Breast epithelium (tissue), 4 donors: ENCODE measurements around the gene CHST8. TPM values are rescaled to one million over a fixed set of nuclear protein-coding genes. Genes with fewer than 3 reads are reported as not detected.

Experiments used
- DNase-seq, 2 donors: peaks; one replicate each; pipeline ENCODE4 v3.0.0-alpha.2; 2019; ENCODE audit warnings: low spot score in 2 of 2
- H3K27ac ChIP-seq, 2 donors: fragments of 200-600 bp; sonication (generic) in 1 of 2; one replicate each; pipeline ENCODE4 v1.5.1; 2016 to 2019; ENCODE audit warnings: mild to moderate bottlenecking in 1 of 2
- H3K27me3 ChIP-seq, 2 donors: fragments of 200-600 bp; sonication (generic) in 1 of 2; one replicate each; pipeline versions ENCODE4 v1.5.1 to v1.6.0; 2017 to 2019; ENCODE audit warnings: control low read depth in 1 of 2, mild to moderate bottlenecking in 1 of 2
- H3K36me3 ChIP-seq: fragments of 200-600 bp; one replicate; pipeline ENCODE4 v1.5.1; 2019
- H3K4me1 ChIP-seq, 2 donors: fragments of 200-600 bp; sonication (generic); one replicate each; pipeline ENCODE4 v1.5.1; 2016 to 2019; ENCODE audit warnings: control low read depth in 1 of 2
- H3K4me3 ChIP-seq, 3 donors: fragments of 200-600 bp; sonication (generic); 1 replicate in 2 of 3; 2 replicates in 1 of 3; pipeline ENCODE4 v1.5.1; 2016 to 2019; ENCODE audit warnings: mild to moderate bottlenecking in 3 of 3, moderate library complexity in 2 of 3
- H3K9me3 ChIP-seq, 2 donors: fragments of 200-600 bp; sonication (generic) in 1 of 2; one replicate each; pipeline ENCODE4 v1.5.1; 2016 to 2019; ENCODE audit warnings: control low read depth in 1 of 2
- POLR2A ChIP-seq: fragments of 450-650 bp; IDR thresholded peaks from one replicate; pipeline ENCODE4 v1.6.1; 2016; ENCODE audit warnings: antibody characterized with exemption, mild to moderate bottlenecking, moderate library complexity
- POLR2AphosphoS5 ChIP-seq, 3 donors: sonication (generic); formaldehyde crosslinking; IDR thresholded peaks; one replicate each; pipeline ENCODE4 v1.6.1; 2017; ENCODE audit warnings: antibody characterized with exemption in 3 of 3
- intact Hi-C: fragments of 100-400 bp; cut with DNase I; formaldehyde crosslinking; loops from one replicate; pipeline ENCODE4 v1.15.1; 2023; ENCODE audit warnings: low total_unique reads
- total RNA-seq, 3 donors: library from RNA; depleted of rRNA; stranded (reverse); fragments of >200 nt; gene quantifications; one replicate each; pipeline ENCODE4 v1.1.0, GENCODE V29; 2016
- TF ChIP-seq, protein P1 (sequence below), 3 donors: fragments of 450-650 bp; IDR thresholded peaks; one replicate each; pipeline ENCODE4 v1.5.1; 2016 to 2017; ENCODE audit warnings: antibody characterized with exemption in 3 of 3, mild to moderate bottlenecking in 3 of 3, moderate library complexity in 3 of 3

CHST8 gene
- total RNA-seq, 3 donors from 2014 or later, result 0.16 to 14.1 (median 1.6) TPM

DNA sequence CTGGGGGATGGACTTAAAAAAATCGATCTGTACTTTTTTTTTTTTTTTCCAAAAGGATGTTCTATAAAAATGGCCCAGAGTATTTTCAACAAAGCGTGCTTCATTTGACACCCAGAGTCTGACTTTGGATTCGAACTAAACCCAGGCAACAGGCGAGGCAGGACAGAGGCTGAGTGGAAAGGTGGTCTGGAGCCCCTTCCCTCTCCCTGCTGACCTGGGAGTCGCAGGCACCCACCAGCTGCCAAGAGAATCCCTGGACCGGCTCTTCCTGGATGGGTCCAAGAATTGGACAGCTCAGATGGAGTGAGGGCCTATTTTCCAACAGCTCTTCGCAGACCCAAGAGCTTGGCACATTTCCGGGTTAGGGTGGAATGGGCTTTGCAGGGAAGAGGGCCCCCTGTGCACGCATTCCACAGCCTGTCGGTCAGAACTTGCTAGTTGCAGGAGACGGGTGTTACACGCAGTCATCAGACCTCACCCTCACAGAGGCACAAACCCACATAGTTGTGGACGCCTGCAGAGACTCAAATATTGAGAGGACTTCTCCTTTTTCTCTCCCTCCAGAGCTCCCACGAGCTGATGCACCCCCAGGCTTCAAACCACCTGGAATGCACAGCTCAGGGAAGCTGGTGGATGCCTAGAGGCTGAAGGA is 190.1 kb downstream of the CHST8 start:
- TF ChIP-seq, protein P1, sequence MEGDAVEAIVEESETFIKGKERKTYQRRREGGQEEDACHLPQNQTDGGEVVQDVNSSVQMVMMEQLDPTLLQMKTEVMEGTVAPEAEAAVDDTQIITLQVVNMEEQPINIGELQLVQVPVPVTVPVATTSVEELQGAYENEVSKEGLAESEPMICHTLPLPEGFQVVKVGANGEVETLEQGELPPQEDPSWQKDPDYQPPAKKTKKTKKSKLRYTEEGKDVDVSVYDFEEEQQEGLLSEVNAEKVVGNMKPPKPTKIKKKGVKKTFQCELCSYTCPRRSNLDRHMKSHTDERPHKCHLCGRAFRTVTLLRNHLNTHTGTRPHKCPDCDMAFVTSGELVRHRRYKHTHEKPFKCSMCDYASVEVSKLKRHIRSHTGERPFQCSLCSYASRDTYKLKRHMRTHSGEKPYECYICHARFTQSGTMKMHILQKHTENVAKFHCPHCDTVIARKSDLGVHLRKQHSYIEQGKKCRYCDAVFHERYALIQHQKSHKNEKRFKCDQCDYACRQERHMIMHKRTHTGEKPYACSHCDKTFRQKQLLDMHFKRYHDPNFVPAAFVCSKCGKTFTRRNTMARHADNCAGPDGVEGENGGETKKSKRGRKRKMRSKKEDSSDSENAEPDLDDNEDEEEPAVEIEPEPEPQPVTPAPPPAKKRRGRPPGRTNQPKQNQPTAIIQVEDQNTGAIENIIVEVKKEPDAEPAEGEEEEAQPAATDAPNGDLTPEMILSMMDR (IDR thresholded peaks at IDR 0.05), result no peak
- TF ChIP-seq POLR2AphosphoS5 (IDR thresholded peaks at IDR 0.05), result no peak
- no peak for TF ChIP-seq POLR2A
- no peak for DNase-seq
- H3K9me3 ChIP-seq, result no peaks in the 10 kb centered on the region
- H3K27ac ChIP-seq, result no peak overlapping the region
- intact Hi-C loops, result no loop called here
- H3K27me3 ChIP-seq, result no peaks in the 10 kb centered on the region
- no peak overlapping the region for H3K4me3 ChIP-seq
- H3K36me3 ChIP-seq, result no peaks in the 10 kb centered on the region
- H3K4me1 ChIP-seq, result no peaks in the 10 kb centered on the region

DNA sequence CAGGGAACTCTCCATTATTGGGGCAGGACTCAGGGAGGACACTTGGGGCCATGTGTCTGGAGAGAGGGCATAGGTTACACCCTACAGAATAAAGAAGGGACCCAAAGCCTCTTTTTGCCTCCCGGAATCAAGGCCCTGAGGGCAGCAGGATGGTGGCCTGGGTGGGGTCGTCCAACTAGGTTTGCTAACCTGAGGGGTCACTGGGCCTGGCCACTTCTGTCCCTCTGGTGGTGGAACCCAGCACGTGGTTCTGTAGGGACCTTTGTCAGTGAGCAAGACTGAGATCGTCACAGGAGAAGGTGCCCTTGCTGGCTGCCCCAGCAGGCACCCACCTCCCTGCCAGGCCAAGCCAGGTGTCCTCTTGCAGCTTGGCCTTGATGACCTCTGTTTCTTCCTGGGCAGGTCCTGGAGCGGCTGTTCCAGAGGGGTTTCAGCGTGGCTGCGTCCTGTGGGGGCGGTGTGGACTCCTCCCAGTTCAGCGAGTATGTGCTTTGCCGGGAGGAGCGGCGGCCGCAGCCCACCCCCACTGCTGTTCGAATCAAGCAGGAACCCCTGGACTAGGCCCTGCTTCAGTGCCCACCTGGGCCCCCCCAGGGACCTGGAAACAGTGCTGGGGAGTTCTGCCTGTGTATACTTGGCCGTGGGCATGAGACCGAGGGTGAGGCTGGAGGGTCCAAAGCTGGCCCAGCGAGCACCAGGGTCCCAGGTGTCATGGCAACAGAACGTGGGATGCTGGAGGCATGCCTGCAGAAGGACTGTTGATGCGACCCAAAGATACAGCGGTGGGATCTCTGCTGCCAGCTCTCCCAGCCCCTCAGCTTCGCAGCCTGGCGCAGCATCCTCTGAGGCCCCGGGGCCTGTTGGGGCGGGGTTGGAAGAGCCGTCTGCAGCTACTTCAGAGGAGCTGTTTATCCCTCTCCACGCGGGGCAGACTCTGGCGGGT is 190.9 kb downstream of the CHST8 start:
- H3K36me3 ChIP-seq, result no peaks in the 10 kb centered on the region
- H3K4me1 ChIP-seq, result no peaks in the 10 kb centered on the region
- no peaks in the 10 kb centered on the region for H3K27me3 ChIP-seq
- intact Hi-C loops, result no loop called here
- no peak overlapping the region for H3K4me3 ChIP-seq
- H3K27ac ChIP-seq, result no peak overlapping the region
- no peaks in the 10 kb centered on the region for H3K9me3 ChIP-seq
- no peak for DNase-seq
- TF ChIP-seq, protein P1 (IDR thresholded peaks at IDR 0.05), result no peak
- no peak for TF ChIP-seq POLR2A
- no peak for TF ChIP-seq POLR2AphosphoS5 (IDR thresholded peaks at IDR 0.05)

DNA sequence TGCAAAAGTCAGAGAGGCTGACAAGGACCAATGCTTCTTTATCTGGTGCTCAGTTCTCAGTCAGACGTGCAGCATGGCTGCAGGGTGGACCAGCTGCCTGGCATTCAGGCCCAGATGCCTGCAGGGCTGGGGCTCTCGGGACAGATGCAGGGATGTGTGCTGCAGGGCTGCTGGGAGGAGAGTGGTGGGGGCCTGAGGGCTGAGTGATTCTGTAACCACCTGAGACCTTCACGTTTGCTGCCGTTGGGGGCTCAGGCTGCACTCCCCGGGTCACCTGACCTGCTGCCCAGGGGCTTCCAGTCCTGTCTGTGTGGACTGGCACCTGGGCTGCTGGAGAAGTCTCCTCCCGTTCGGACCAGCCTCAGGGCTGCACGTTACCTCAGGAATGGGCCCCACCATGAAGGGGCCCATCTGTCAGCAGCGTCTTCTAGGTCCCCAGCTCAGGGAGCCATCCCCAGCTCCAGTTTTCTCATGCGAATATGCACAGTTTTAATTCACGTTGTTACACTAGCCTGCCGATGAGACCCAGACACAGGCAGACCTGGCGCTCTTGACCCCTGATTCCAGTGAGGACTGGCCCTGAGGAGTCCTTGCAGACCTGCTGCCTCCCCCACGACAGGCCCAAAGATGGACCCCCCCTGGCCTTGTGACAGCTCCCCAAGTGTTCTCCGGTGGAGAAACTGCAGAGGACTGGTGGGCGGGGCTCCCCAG is 191.8 kb downstream of the CHST8 start:
- Histone ChIP-seq H3K9me3 (no peaks in the 10 kb centered on the region), H3K4me3 (no peak overlapping the region), H3K27ac (no peak overlapping the region), H3K27me3 (no peaks in the 10 kb centered on the region), H3K36me3 (no peaks in the 10 kb centered on the region), H3K4me1 (no peaks in the 10 kb centered on the region)
- DNase-seq, result no peak
- intact Hi-C loops, result no loop called here
- TF ChIP-seq POLR2AphosphoS5 (IDR thresholded peaks at IDR 0.05), result no peak
- no peak for TF ChIP-seq POLR2A

DNA sequence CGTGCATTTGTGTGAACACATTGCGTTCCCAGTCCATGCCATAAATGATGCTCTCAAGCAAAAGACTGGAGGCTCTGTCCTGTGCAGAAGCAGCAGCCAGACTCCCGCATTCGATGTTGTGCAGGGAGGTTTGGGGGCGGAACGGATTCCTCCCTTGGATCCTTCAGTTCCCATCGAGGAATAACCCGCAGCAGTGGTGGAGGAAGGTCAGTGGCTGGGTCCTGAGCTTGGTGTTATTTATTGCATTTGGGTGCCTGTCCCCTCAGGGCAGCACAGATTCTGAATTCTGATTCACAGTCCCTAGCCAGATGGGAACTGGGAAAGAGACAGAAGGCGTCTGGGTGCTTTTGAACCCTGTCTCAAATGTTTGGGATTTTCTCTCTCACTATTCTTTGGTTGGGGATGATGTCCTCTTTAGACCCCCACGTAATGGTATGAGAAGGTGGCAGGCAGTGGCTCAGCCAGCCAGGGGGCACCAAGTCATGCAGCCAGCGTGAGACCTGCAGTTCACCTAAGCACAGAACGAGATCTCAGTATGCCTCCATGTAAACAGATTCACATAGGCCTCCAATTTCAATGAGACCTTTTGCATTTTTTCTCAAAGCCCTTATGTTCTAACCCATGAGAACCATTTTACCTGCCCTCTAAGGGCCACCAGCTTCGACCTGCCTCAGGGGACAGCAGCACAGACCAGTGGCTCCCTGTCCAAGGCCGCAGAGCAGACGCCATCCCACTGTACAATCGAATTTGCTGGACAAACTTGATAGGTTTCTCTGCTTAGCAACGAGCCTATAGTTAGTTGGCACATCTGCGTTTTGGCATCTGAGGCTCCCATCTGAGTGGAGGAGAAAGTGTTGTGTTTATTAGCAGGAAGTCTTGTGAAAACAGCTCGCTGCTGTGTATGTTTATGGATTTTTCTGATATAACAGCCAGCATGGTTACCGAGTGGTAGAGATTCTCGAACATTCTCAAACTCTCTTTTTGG is 192.7 kb downstream of the CHST8 start:
- intact Hi-C loops, result no loop called here
- H3K27ac ChIP-seq, result no peak overlapping the region
- H3K27me3 ChIP-seq, result no peaks in the 10 kb centered on the region
- no peaks in the 10 kb centered on the region for H3K4me1 ChIP-seq
- TF ChIP-seq POLR2AphosphoS5 (IDR thresholded peaks at IDR 0.05), result no peak
- TF ChIP-seq, protein P1 (IDR thresholded peaks at IDR 0.05), result no peak
- TF ChIP-seq POLR2A, result no peak
- H3K36me3 ChIP-seq, result no peaks in the 10 kb centered on the region
- H3K4me3 ChIP-seq, result no peak overlapping the region
- no peaks in the 10 kb centered on the region for H3K9me3 ChIP-seq
- DNase-seq, result peak in 1 of 2 donors; percentile 20
